Vagina (tissue), 2 donors: ENCODE data around the gene CRTC1.

ENCODE experiments used
- CTCF ChIP-seq, 3 experiments: fragments of 450-650 bp in 2 of 3; fragments of 200-600 bp in 1 of 3; sonication (generic) in 1 of 3; IDR thresholded peaks; one replicate each; pipeline ENCODE4 v1.5.1; 2017 to 2019; ENCODE audit warnings: antibody characterized with exemption in 3 of 3, mild to moderate bottlenecking in 2 of 3, moderate library complexity in 2 of 3
- POLR2A ChIP-seq, 2 donors: fragments of 450-650 bp; IDR thresholded peaks; one replicate each; pipeline ENCODE4 v1.6.1; 2017; ENCODE audit warnings: antibody characterized with exemption in 2 of 2, mild to moderate bottlenecking in 2 of 2, moderate library complexity in 2 of 2
- POLR2AphosphoS5 ChIP-seq, 2 donors: sonication (generic); formaldehyde crosslinking; IDR thresholded peaks; one replicate each; pipeline ENCODE4 v1.9.0; 2017; ENCODE audit warnings: antibody characterized with exemption in 2 of 2, mild to moderate bottlenecking in 2 of 2, low read depth in 1 of 2; ENCODE audit not compliant: insufficient read depth in 1 of 2

- TF ChIP-seq CTCF (IDR thresholded peaks at IDR 0.05): no peak
- no peak for TF ChIP-seq POLR2A (IDR thresholded peaks at IDR 0.05)
- no peak for TF ChIP-seq POLR2AphosphoS5 (IDR thresholded peaks at IDR 0.05; ENCODE audit: insufficient read depth in 1 of 2, low read depth in 1 of 2)
These were observed 29.5 kb downstream of the CRTC1 start for GRCh38 chr19:18712981-18713380.
